Measurements from ENCODE around the gene CRABP2. TPM values are rescaled to one million over a fixed set of nuclear protein-coding genes. Genes with fewer than 3 reads are reported as not detected.
A peak's percentile ranks its signal among the peaks of the same experiment; 100 is the strongest.

Gene CRABP2
- total RNA-seq, 1 donor from 2014 or later: 278 TPM

- H3K9ac ChIP-seq (ENCODE audit: low read length): peak overlapping the region; percentile 32
These were observed 48.3 kb downstream of the CRABP2 start for GRCh38 chr1:156656806-156657740.

GRCh38 chr1:156655904-156656516, 49.4 kb downstream of the CRABP2 start:
- Histone ChIP-seq H3K4me3 (ENCODE audit: insufficient read depth, low read depth, low read length) (no peak overlapping the region), H3K36me3 (ENCODE audit: insufficient read depth, low read length) (no peaks in the 10 kb centered on the region), H3K4me1 (ENCODE audit: insufficient read depth, low read length) (peaks cover 27% of the 10 kb centered on the region), H3K27me3 (ENCODE audit: insufficient read depth, low read length) (peaks cover 32% of the 10 kb centered on the region), H3K9ac (ENCODE audit: low read length) (no peak overlapping the region), H3K27ac (ENCODE audit: low read depth, low read length) (no peak overlapping the region), H3K4me2 (ENCODE audit: low read length) (no peak overlapping the region), H3K9me3 (ENCODE audit: insufficient read depth, low read depth, low read length) (no peaks in the 10 kb centered on the region), H2AFZ (ENCODE audit: low read depth, low read length) (no peak overlapping the region), H4K20me1 (ENCODE audit: insufficient read depth, low read length) (peaks cover 3% of the 10 kb centered on the region), H3K79me2 (ENCODE audit: insufficient read depth, low read length) (no peaks in the 10 kb centered on the region)
- FAIRE-seq (no peak), DNase-seq (ENCODE audit: low read depth) (no peak)
- Mint-ChIP-seq H3K36me3 (ENCODE audit: low read depth, unreplicated experiment) (peaks cover 7% of the 10 kb centered on the region), H3K4me1 (ENCODE audit: low read depth, unreplicated experiment) (peaks cover 21% of the 10 kb centered on the region), H3K4me3 (ENCODE audit: unreplicated experiment) (no peak overlapping the region), H3K9me3 (ENCODE audit: unreplicated experiment) (peaks cover 2% of the 10 kb centered on the region), H3K27ac (ENCODE audit: unreplicated experiment) (no peak overlapping the region), H3K27me3 (ENCODE audit: low read depth, unreplicated experiment) (peaks cover 53% of the 10 kb centered on the region)
- TF ChIP-seq CTCF (IDR thresholded peaks at IDR 0.05; ENCODE audit: insufficient read depth, low read depth, low read length) (no peak), EZH2 (IDR thresholded peaks at IDR 0.05; ENCODE audit: insufficient read depth, low read length) (no peak)

More at GRCh38 chr1:156656806-156657740, 48.3 kb downstream of the CRABP2 start:
- peak overlapping the region; percentile 31 for H3K4me3 ChIP-seq (ENCODE audit: insufficient read depth, low read depth, low read length)
- DNase-seq (ENCODE audit: low read depth) (no peak), FAIRE-seq (no peak)
- no peaks in the 10 kb centered on the region for H3K36me3 ChIP-seq (ENCODE audit: insufficient read depth, low read length)
- H4K20me1 ChIP-seq (ENCODE audit: insufficient read depth, low read length): peaks cover 3% of the 10 kb centered on the region
- Mint-ChIP-seq H3K4me1 (ENCODE audit: low read depth, unreplicated experiment) (peaks cover 31% of the 10 kb centered on the region), H3K9me3 (ENCODE audit: unreplicated experiment) (peaks cover 2% of the 10 kb centered on the region), H3K36me3 (ENCODE audit: low read depth, unreplicated experiment) (peaks cover 6% of the 10 kb centered on the region), H3K27ac (ENCODE audit: unreplicated experiment) (no peak overlapping the region), H3K27me3 (ENCODE audit: low read depth, unreplicated experiment) (peaks cover 46% of the 10 kb centered on the region), H3K4me3 (ENCODE audit: unreplicated experiment) (no peak overlapping the region)
- peak overlapping the region; percentile 83 for H3K4me2 ChIP-seq (ENCODE audit: low read length)
- H2AFZ ChIP-seq (ENCODE audit: low read depth, low read length): no peak overlapping the region
- TF ChIP-seq EZH2 (IDR thresholded peaks at IDR 0.05; ENCODE audit: insufficient read depth, low read length) (peak; percentile 96), CTCF (IDR thresholded peaks at IDR 0.05; ENCODE audit: insufficient read depth, low read depth, low read length) (peak; percentile 81)
- H3K79me2 ChIP-seq (ENCODE audit: insufficient read depth, low read length): no peaks in the 10 kb centered on the region
- H3K27me3 ChIP-seq (ENCODE audit: insufficient read depth, low read length): peaks cover 27% of the 10 kb centered on the region
- H3K4me1 ChIP-seq (ENCODE audit: insufficient read depth, low read length): peaks cover 37% of the 10 kb centered on the region
- H3K27ac ChIP-seq (ENCODE audit: low read depth, low read length): no peak overlapping the region
- H3K9me3 ChIP-seq (ENCODE audit: insufficient read depth, low read depth, low read length): no peaks in the 10 kb centered on the region

All from astrocyte (in vitro differentiated cells and primary cell).